IPS-20b (cell line): Measurements from ENCODE around the gene PPP1R17.

Experiments used
- H3K27ac ChIP-seq: one replicate; pipeline ENCODE4 v1.5.1; 2013; ENCODE audit warnings: low read length
- H3K27me3 ChIP-seq: 2 replicates; pipeline ENCODE4 v1.6.1; 2013; ENCODE audit warnings: mild to moderate bottlenecking, low read length, inconsistent platforms; ENCODE audit not compliant: insufficient read depth
- H3K36me3 ChIP-seq: 2 replicates; pipeline ENCODE4 v1.6.1; 2013; ENCODE audit warnings: low read depth, mild to moderate bottlenecking, inconsistent platforms, low read length, moderate library complexity; ENCODE audit not compliant: insufficient read depth
- H3K4me1 ChIP-seq: 2 replicates; pipeline ENCODE4 v1.6.1; 2013; ENCODE audit warnings: mild to moderate bottlenecking, control low read depth, inconsistent platforms, low read length, moderate library complexity; ENCODE audit not compliant: insufficient read depth
- H3K4me3 ChIP-seq: 2 replicates; pipeline ENCODE4 v1.5.1; 2013; ENCODE audit warnings: mild to moderate bottlenecking, low read length, inconsistent platforms
- H3K9ac ChIP-seq: 2 replicates; pipeline ENCODE4 v1.6.1; 2013; ENCODE audit warnings: low read depth, mild to moderate bottlenecking, inconsistent platforms, low read length, moderate library complexity
- H3K9me3 ChIP-seq: 2 replicates; pipeline ENCODE4 v1.6.1; 2013; ENCODE audit warnings: mild to moderate bottlenecking, low read depth, low read length, inconsistent platforms; ENCODE audit not compliant: insufficient read depth

The PPP1R17 gene

DNA sequence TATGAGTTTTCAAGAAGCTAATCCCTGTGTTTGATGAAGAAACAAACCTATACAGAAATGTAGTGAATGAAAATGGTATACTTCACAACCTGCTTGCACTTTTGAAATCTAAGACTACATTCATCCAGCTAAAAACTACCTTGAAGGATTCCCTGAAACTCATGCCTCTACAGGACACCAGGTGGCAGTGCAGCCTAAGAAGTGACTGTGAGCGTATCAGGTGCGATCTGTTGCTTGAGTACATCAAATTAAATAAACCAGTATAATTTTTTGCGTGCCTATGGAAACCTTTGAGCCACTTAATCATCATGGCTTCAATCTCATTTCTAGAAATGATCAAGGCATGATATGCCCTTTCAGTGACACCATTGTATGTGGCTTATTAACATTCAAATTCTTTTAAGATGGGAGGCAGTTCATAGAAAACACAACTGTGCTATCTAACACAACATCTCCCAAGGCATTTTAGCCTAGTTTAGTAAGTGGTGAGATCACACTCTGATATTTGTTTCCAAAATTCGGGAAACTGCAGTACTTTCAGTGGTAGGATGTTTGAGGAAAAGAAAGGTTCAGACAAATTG lies 57.4 kb downstream of the PPP1R17 start:
- no peaks in the 10 kb centered on the region for H3K9me3 ChIP-seq
- no peak overlapping the region for H3K9ac ChIP-seq
- H3K36me3 ChIP-seq, result no peaks in the 10 kb centered on the region
- H3K27ac ChIP-seq, result no peak overlapping the region
- H3K27me3 ChIP-seq, result peaks cover 37% of the 10 kb centered on the region
- no peaks in the 10 kb centered on the region for H3K4me1 ChIP-seq
- no peak overlapping the region for H3K4me3 ChIP-seq

DNA sequence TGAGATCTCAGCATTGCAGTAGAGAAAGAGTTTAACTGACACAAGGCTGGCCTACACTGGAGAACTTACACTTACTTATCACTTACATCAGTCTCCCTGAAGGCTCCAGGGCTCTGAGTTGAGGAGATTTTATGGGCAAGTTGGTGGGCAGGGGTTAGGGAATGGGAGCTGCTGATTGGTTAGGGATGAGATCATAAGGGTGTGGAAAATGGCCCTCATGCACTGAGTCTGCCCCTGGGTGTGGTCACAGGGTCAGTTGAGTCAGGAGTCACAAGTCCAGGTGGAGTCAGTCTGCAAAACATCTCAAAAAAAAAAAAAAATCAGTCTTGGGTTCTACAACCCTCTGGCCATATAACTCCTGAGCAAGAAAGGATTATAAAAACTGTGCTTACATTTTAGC lies 60.5 kb downstream of the PPP1R17 start:
- Histone ChIP-seq H3K27ac (no peak overlapping the region), H3K4me1 (no peaks in the 10 kb centered on the region), H3K4me3 (no peak overlapping the region), H3K9me3 (no peaks in the 10 kb centered on the region), H3K36me3 (no peaks in the 10 kb centered on the region), H3K9ac (no peak overlapping the region), H3K27me3 (peaks cover 44% of the 10 kb centered on the region)

DNA sequence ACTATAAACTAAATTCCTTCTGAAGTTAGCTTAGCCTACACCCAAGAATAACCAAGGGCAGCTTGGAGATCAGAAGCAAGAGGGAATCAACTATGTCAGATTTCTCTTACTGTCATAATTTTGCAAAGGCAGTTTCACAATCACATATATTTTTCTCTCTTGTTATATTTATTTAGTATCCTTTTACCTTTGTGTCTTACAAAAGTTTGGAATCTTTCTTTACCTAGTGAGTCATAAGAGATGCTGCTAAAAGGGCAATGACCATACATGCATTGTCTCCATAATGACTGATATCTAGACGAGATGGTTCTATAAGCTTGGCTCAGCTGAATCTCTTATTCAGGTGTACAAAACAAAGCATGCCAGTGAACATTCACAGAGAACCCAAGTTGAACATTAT lies 61.1 kb downstream of the PPP1R17 start:
- Histone ChIP-seq H3K4me3 (no peak overlapping the region), H3K36me3 (no peaks in the 10 kb centered on the region), H3K9ac (no peak overlapping the region), H3K27ac (no peak overlapping the region), H3K9me3 (no peaks in the 10 kb centered on the region), H3K4me1 (no peaks in the 10 kb centered on the region), H3K27me3 (peaks cover 44% of the 10 kb centered on the region)

DNA sequence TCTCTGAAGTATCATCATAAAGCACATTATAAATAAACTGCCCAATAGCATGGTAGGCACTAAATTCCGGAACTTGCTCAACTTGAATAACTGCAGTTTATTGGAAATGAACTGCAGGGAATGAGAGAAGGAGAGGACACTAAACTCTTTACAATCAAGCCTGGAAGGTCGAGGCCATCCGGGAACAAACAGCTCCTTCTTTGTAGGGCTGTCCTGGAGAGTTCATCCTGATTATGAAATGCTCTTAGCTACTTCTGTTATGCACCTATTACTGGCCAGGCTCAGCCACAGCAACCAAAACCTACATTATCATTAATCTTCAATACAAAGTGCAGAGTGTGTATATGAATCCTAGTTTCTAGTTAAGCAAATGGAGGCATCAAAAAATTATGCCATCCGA lies 64.7 kb downstream of the PPP1R17 start:
- H3K9me3 ChIP-seq, result no peaks in the 10 kb centered on the region
- H3K27ac ChIP-seq, result no peak overlapping the region
- H3K36me3 ChIP-seq, result no peaks in the 10 kb centered on the region
- H3K27me3 ChIP-seq, result peaks cover 43% of the 10 kb centered on the region
- H3K4me1 ChIP-seq, result no peaks in the 10 kb centered on the region
- H3K4me3 ChIP-seq, result no peak overlapping the region
- no peak overlapping the region for H3K9ac ChIP-seq
